SU-DHL-6 (cell line): ENCODE data around the gene INPP4A.

ENCODE experiments used
- H2AFZ ChIP-seq: fragments of 200-600 bp; sonication (generic); 2 replicates; pipeline ENCODE4 v1.6.1; 2014; ENCODE audit warnings: low read depth, mild to moderate bottlenecking, moderate library complexity, mixed read lengths, antibody characterized with exemption, low read length; ENCODE audit not compliant: severe bottlenecking
- H3F3A ChIP-seq: fragments of 200-600 bp; shearing (Covaris generic); 2 replicates; pipeline ENCODE4 v1.6.0; 2016; ENCODE audit warnings: antibody characterized with exemption, mild to moderate bottlenecking; ENCODE audit not compliant: insufficient read depth
- H3K27ac ChIP-seq: fragments of 200-600 bp; sonication (generic); 2 replicates; pipeline ENCODE4 v1.5.1; 2016; ENCODE audit warnings: low read depth, mild to moderate bottlenecking, low read length, moderate library complexity, mixed read lengths
- H3K27me3 ChIP-seq: fragments of 200-600 bp; sonication (generic), shearing (Covaris generic); 2 replicates; pipeline ENCODE4 v1.6.0; 2014; ENCODE audit warnings: mild to moderate bottlenecking, low read length
- H3K36me3 ChIP-seq: fragments of 200-600 bp; sonication (generic); 2 replicates; pipeline ENCODE4 v1.6.1; 2014; ENCODE audit warnings: mild to moderate bottlenecking, low read length, mixed read lengths
- H3K4me2 ChIP-seq: fragments of 300-600, 200-600 bp; shearing (Covaris generic), sonication (generic); 2 replicates; pipeline ENCODE4 v1.6.0; 2014; ENCODE audit warnings: low read length, low read depth, mild to moderate bottlenecking; ENCODE audit not compliant: poor library complexity, severe bottlenecking
- H3K4me3 ChIP-seq: fragments of 200-600 bp; sonication (generic); 2 replicates; pipeline ENCODE4 v1.5.1; 2014; ENCODE audit warnings: antibody characterized with exemption, low read length, mild to moderate bottlenecking, mixed read lengths; ENCODE audit not compliant: insufficient read depth, poor library complexity, severe bottlenecking
- H3K79me2 ChIP-seq: fragments of 200-600 bp; sonication (generic); 2 replicates; pipeline ENCODE4 v1.6.1; 2014; ENCODE audit warnings: mild to moderate bottlenecking, low read length, moderate library complexity; ENCODE audit not compliant: insufficient read depth
- H3K9ac ChIP-seq: fragments of 200-600 bp; sonication (generic); 2 replicates; pipeline ENCODE4 v1.7.0; 2014; ENCODE audit warnings: mild to moderate bottlenecking, low read length
- H3K9me2 ChIP-seq: fragments of 200-600 bp; sonication (generic); replicated peaks from 2 replicates; pipeline ENCODE4 v1.6.1; 2014; ENCODE audit warnings: low read length; ENCODE audit not compliant: insufficient read depth
- H3K9me3 ChIP-seq: fragments of 200-600 bp; sonication (generic); 2 replicates; pipeline ENCODE4 v1.6.1; 2014; ENCODE audit warnings: low read length, mixed read lengths; ENCODE audit not compliant: insufficient read depth
- H4K20me1 ChIP-seq: fragments of 200-600 bp; sonication (generic); 2 replicates; pipeline ENCODE4 v1.6.1; 2014; ENCODE audit warnings: low read depth, mild to moderate bottlenecking, antibody characterized with exemption, low read length, moderate library complexity, mixed read lengths
- CTCF ChIP-seq: fragments of 200-600 bp; sonication (generic); IDR thresholded peaks from one replicate; pipeline ENCODE4 v1.5.1; 2017; ENCODE audit warnings: antibody characterized with exemption, mild to moderate bottlenecking, low read length, moderate library complexity; ENCODE audit not compliant: insufficient read depth, poor library complexity, severe bottlenecking
- EZH2phosphoT487 ChIP-seq: fragments of 200-600 bp; sonication (generic), shearing (Covaris generic); conservative IDR thresholded peaks from 2 replicates; pipeline ENCODE4 v1.6.1; 2018; ENCODE audit warnings: mild to moderate bottlenecking, antibody characterized with exemption, low read length, moderate library complexity, mixed read lengths

INPP4A gene

GRCh38 chr2:98537390-98538126 lies 92.9 kb downstream of the INPP4A start:
- H4K20me1 ChIP-seq: no peaks in the 10 kb centered on the region
- no peak for TF ChIP-seq CTCF
- TF ChIP-seq EZH2phosphoT487: no peak
- H3K9me3 ChIP-seq: no peaks in the 10 kb centered on the region
- H3K27ac ChIP-seq: no peak overlapping the region
- no peak overlapping the region for H3K9ac ChIP-seq
- H2AFZ ChIP-seq: no peak overlapping the region
- H3K9me2 ChIP-seq: no peaks in the 10 kb centered on the region
- H3K4me2 ChIP-seq: no peak overlapping the region
- H3K36me3 ChIP-seq: no peaks in the 10 kb centered on the region
- no peaks in the 10 kb centered on the region for H3F3A ChIP-seq
- no peak overlapping the region for H3K4me3 ChIP-seq
- H3K79me2 ChIP-seq: no peaks in the 10 kb centered on the region
- no peaks in the 10 kb centered on the region for H3K27me3 ChIP-seq

GRCh38 chr2:98538280-98539041 lies 93.8 kb downstream of the INPP4A start:
- Histone ChIP-seq H3K36me3 (no peaks in the 10 kb centered on the region), H3K4me3 (no peak overlapping the region), H3K9me2 (no peaks in the 10 kb centered on the region), H3K79me2 (no peaks in the 10 kb centered on the region), H4K20me1 (no peaks in the 10 kb centered on the region), H2AFZ (no peak overlapping the region), H3K9ac (no peak overlapping the region), H3K27ac (no peak overlapping the region), H3K4me2 (no peak overlapping the region), H3F3A (no peaks in the 10 kb centered on the region), H3K27me3 (no peaks in the 10 kb centered on the region), H3K9me3 (no peaks in the 10 kb centered on the region)
- no peak for TF ChIP-seq EZH2phosphoT487
- no peak for TF ChIP-seq CTCF

- Histone ChIP-seq H3K9me2 (no peaks in the 10 kb centered on the region), H3K9me3 (no peaks in the 10 kb centered on the region), H3K27ac (no peak overlapping the region), H3K79me2 (no peaks in the 10 kb centered on the region), H3K4me2 (no peak overlapping the region), H4K20me1 (no peaks in the 10 kb centered on the region), H3K9ac (no peak overlapping the region), H3F3A (no peaks in the 10 kb centered on the region), H3K27me3 (no peaks in the 10 kb centered on the region), H3K36me3 (no peaks in the 10 kb centered on the region), H3K4me3 (no peak overlapping the region), H2AFZ (no peak overlapping the region)
- TF ChIP-seq CTCF: no peak
These were observed 94.5 kb downstream of the INPP4A start for GRCh38 chr2:98539056-98539735.
